GM12891 (cell line): ENCODE measurements around the gene TNPO1.

Experiments
- POLR2A ChIP-seq: IDR thresholded peaks from 2 replicates; pipeline ENCODE4 v1.6.1; 2011; ENCODE audit warnings: low read depth, low read length, control low read depth
- TAF1 ChIP-seq: IDR thresholded peaks from 2 replicates; pipeline ENCODE4 v1.6.1; 2011; ENCODE audit warnings: low read depth, low read length, control low read depth

GRCh38 chr5:72920690-72921502 lies 104.4 kb downstream of the TNPO1 start:
- TF ChIP-seq POLR2A, result no peak
- no peak for TF ChIP-seq TAF1
